HepG2 (cell line): ENCODE results near the gene FAAP100. TPM values are rescaled to one million over a fixed set of nuclear protein-coding genes. Genes with fewer than 3 reads are reported as not detected.

Source experiments
- ATF2 ChIP-seq: sonication (generic); formaldehyde crosslinking; IDR thresholded peaks from 2 replicates; pipeline ENCODE4 v1.4.0; 2020; ENCODE audit warnings: missing genetic modification reagents
- BCL6 ChIP-seq: IDR thresholded peaks from 2 replicates; pipeline ENCODE4 v1.6.1; 2016; ENCODE audit warnings: missing genetic modification reagents, missing compliant biosample characterization
- EED ChIP-seq: sonication (generic); formaldehyde crosslinking; IDR thresholded peaks from 2 replicates; pipeline ENCODE4 v1.5.0; 2020; ENCODE audit warnings: mild to moderate bottlenecking, missing genetic modification reagents
- ETV6 ChIP-seq: sonication (generic); formaldehyde crosslinking; conservative IDR thresholded peaks from 2 replicates; pipeline ENCODE4 v1.4.0; 2020; ENCODE audit warnings: missing genetic modification reagents
- HINFP ChIP-seq: sonication (generic); formaldehyde crosslinking; IDR thresholded peaks from 2 replicates; pipeline ENCODE4 v1.4.0; 2020; ENCODE audit warnings: low read depth, mild to moderate bottlenecking, missing genetic modification reagents
- HMGXB3 ChIP-seq: sonication (generic); formaldehyde crosslinking; IDR thresholded peaks from 2 replicates; pipeline ENCODE4 v1.4.0; 2020; ENCODE audit warnings: missing genetic modification reagents, borderline replicate concordance
- HOXA3 ChIP-seq: sonication (generic); formaldehyde crosslinking; IDR thresholded peaks from 2 replicates; pipeline ENCODE4 v1.5.0; 2020; ENCODE audit warnings: missing genetic modification reagents
- KDM5A ChIP-seq: fragments of 200-600 bp; sonication (generic); IDR thresholded peaks from 2 replicates; pipeline ENCODE4 v1.7.0; 2018; ENCODE audit warnings: antibody characterized with exemption, mild to moderate bottlenecking, low read length, borderline replicate concordance
- LCORL ChIP-seq, 2 experiments: fragments of 450-650 bp in 1 of 2; sonication (generic) in 1 of 2; formaldehyde crosslinking in 1 of 2; IDR thresholded peaks; 2 replicates each; pipeline versions ENCODE4 v1.5.0 to v1.6.1; 2017 to 2020; ENCODE audit warnings: antibody characterized with exemption in 1 of 2, missing genetic modification reagents in 1 of 2
- MEF2D ChIP-seq: sonication (generic); formaldehyde crosslinking; IDR thresholded peaks from 2 replicates; pipeline ENCODE4 v1.5.1; 2020; ENCODE audit warnings: mild to moderate bottlenecking, missing genetic modification reagents
- MXI1 ChIP-seq: IDR thresholded peaks from 3 replicates; pipeline ENCODE4 v1.6.1; 2012; ENCODE audit warnings: low read depth, low read length, inconsistent platforms, borderline replicate concordance
- POLR2A ChIP-seq, 2 experiments: IDR thresholded peaks; 2 replicates each; pipeline ENCODE4 v1.6.1; 2011; ENCODE audit warnings: low read depth in 2 of 2, low read length in 2 of 2, mild to moderate bottlenecking in 1 of 2, moderate library complexity in 1 of 2; ENCODE audit not compliant: insufficient read depth in 1 of 2
- SMAD3 ChIP-seq: sonication (generic); formaldehyde crosslinking; IDR thresholded peaks from 2 replicates; pipeline ENCODE4 v1.4.0; 2020; ENCODE audit warnings: missing genetic modification reagents
- TBP ChIP-seq: sonication (generic); formaldehyde crosslinking; IDR thresholded peaks from 2 replicates; pipeline ENCODE4 v1.5.0; 2020; ENCODE audit warnings: missing genetic modification reagents
- TEAD3 ChIP-seq: optimal IDR thresholded peaks from 2 replicates; pipeline ENCODE3; 2016; ENCODE audit warnings: borderline replicate concordance
- TSC22D2 ChIP-seq: sonication (generic); formaldehyde crosslinking; IDR thresholded peaks from 2 replicates; pipeline ENCODE4 v1.5.1; 2020; ENCODE audit warnings: missing genetic modification reagents, mild to moderate bottlenecking, borderline replicate concordance
- XBP1 ChIP-seq: sonication (generic); formaldehyde crosslinking; IDR thresholded peaks from 2 replicates; pipeline ENCODE4 v1.5.0; 2020; ENCODE audit warnings: missing genetic modification reagents
- ZNF510 ChIP-seq: sonication (generic); formaldehyde crosslinking; IDR thresholded peaks from 2 replicates; pipeline ENCODE4 v1.4.0; 2020; ENCODE audit warnings: low read depth, mild to moderate bottlenecking, missing genetic modification reagents
- polyA plus RNA-seq, 8 experiments: library from polyadenylated mRNA; depleted of rRNA in 3 of 8; stranded (reverse) in 7 of 8; unstranded in 1 of 8; fragments of >200 nt; fragmentation: Illumina TruSeq in 4 of 8; extraction: Trizol in 4 of 8; gene quantifications; 2 replicates each; pipeline versions ENCODE4 v1.2.1 to v1.2.3, GENCODE V29; 2011 to 2016; ENCODE audit warnings: low read depth in 4 of 8, missing spikeins in 1 of 8, mixed read lengths in 1 of 8; ENCODE audit not compliant: insufficient read depth in 1 of 8
- total RNA-seq, 5 experiments: library from RNA; depleted of rRNA; stranded (reverse); fragments of >200 nt; fragmentation: Illumina TruSeq; extraction: Trizol; gene quantifications; 2 replicates each; pipeline ENCODE4 v1.2.3, GENCODE V29; 2016; ENCODE audit warnings: low read depth in 1 of 5
- TF ChIP-seq, protein P1 (sequence below): sonication (generic); formaldehyde crosslinking; IDR thresholded peaks from 2 replicates; pipeline ENCODE4 v1.9.0; 2021; ENCODE audit warnings: missing genetic modification reagents, borderline replicate concordance
- TF ChIP-seq, protein P2 (sequence below): sonication (generic); formaldehyde crosslinking; IDR thresholded peaks from 2 replicates; pipeline ENCODE4 v1.4.0; 2020; ENCODE audit warnings: missing genetic modification reagents

Gene FAAP100
- total and polyA plus RNA-seq, 2 of the 13 experiments (the other 11 are each of a cell fraction or from before 2014, with no cell fraction given) = 7.6 to 20.8 TPM

DNA sequence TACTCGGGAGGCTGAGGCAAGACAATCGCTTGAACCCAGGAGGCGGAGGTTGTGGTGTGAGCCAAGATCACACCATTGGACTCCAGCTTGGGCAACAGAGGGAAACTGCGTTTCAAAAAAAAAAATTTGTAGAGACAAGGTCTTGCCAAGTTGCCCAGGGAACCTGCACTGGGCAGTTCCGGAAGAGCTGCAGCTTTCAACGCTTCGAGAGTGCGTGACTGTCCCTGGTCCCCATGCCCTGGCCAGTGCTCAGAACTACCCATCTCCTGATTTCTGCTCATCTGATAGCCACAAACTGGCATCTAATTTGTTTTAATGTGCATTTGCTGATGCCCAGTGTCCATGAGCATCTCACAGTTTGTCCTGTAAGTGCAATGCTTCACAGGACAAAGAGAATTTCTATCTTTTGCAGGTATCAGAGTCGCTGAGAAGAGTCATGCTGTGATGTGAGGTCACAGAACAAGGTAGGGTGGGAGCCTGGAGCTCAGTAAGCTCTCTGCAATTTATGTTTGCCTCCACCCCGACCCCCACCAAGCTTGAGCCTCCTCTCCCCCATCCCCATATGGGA, 43.4 kb downstream of the FAAP100 start (continued):
- TF ChIP-seq ATF2 (CRISPR knock-in tag) = no peak
- TF ChIP-seq EED (CRISPR knock-in tag) = no peak
- TF ChIP-seq HOXA3 (CRISPR knock-in tag) = peak; percentile 18; the same call in 1 of the 2 replicates
- TF ChIP-seq HMGXB3 (CRISPR knock-in tag) = no peak
- TF ChIP-seq, protein P1, sequence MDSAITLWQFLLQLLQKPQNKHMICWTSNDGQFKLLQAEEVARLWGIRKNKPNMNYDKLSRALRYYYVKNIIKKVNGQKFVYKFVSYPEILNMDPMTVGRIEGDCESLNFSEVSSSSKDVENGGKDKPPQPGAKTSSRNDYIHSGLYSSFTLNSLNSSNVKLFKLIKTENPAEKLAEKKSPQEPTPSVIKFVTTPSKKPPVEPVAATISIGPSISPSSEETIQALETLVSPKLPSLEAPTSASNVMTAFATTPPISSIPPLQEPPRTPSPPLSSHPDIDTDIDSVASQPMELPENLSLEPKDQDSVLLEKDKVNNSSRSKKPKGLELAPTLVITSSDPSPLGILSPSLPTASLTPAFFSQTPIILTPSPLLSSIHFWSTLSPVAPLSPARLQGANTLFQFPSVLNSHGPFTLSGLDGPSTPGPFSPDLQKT (CRISPR knock-in tag) = no peak
- 0 out of 2 replicates have a peak, but pooled peaks have one; percentile 1 for TF ChIP-seq MEF2D (CRISPR knock-in tag)
- TF ChIP-seq TSC22D2 (CRISPR knock-in tag) = no peak
- TF ChIP-seq LCORL (IDR thresholded peaks at IDR 0.05) = no peak
- TF ChIP-seq LCORL (CRISPR knock-in tag; IDR thresholded peaks at IDR 0.05) = no peak
- TF ChIP-seq TBP (CRISPR knock-in tag) = no peak
- TF ChIP-seq, protein P2, sequence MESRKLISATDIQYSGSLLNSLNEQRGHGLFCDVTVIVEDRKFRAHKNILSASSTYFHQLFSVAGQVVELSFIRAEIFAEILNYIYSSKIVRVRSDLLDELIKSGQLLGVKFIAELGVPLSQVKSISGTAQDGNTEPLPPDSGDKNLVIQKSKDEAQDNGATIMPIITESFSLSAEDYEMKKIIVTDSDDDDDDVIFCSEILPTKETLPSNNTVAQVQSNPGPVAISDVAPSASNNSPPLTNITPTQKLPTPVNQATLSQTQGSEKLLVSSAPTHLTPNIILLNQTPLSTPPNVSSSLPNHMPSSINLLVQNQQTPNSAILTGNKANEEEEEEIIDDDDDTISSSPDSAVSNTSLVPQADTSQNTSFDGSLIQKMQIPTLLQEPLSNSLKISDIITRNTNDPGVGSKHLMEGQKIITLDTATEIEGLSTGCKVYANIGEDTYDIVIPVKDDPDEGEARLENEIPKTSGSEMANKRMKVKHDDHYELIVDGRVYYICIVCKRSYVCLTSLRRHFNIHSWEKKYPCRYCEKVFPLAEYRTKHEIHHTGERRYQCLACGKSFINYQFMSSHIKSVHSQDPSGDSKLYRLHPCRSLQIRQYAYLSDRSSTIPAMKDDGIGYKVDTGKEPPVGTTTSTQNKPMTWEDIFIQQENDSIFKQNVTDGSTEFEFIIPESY (CRISPR knock-in tag) = no peak
- TF ChIP-seq BCL6 (CRISPR knock-in tag) = no peak
- TF ChIP-seq MXI1 = no peak
- TF ChIP-seq TEAD3 (CRISPR knock-in tag) = no peak
- TF ChIP-seq POLR2A (IDR thresholded peaks at IDR 0.05; ENCODE audit: insufficient read depth in 1 of 2, low read depth in 2 of 2, low read length in 2 of 2) = peak; percentile 55 to 81; a peak in 3 of 4 replicates
- no peak for TF ChIP-seq HINFP
- no peak for TF ChIP-seq SMAD3 (CRISPR knock-in tag)
- no peak for TF ChIP-seq KDM5A
- no peak for TF ChIP-seq ETV6
- TF ChIP-seq ZNF510 (CRISPR knock-in tag) = no peak
- TF ChIP-seq XBP1 = no peak
